Erythroblast (primary cell): Measurements from ENCODE around the gene ADPRHL1.

Experiments used
- GATA1 ChIP-seq: IDR thresholded peaks from 2 replicates; pipeline ENCODE4 v1.6.1; 2011; ENCODE audit warnings: low read depth, mild to moderate bottlenecking, control low read depth, low read length, moderate library complexity
- POLR2A ChIP-seq: IDR thresholded peaks from 2 replicates; pipeline ENCODE4 v1.6.1; 2011; ENCODE audit warnings: mild to moderate bottlenecking, low read length

- TF ChIP-seq POLR2A (no peak), GATA1 (no peak)
Observed at GRCh38 chr13:113428871-113429607, 24.2 kb downstream of the ADPRHL1 start.
